Astrocyte (in vitro differentiated cells and primary cell): ENCODE results near the gene LHPP. TPM values are rescaled to one million over a fixed set of nuclear protein-coding genes. Genes with fewer than 3 reads are reported as not detected.

ENCODE experiments used
- DNase-seq: peaks from one replicate; pipeline ENCODE4 v3.0.0-alpha.2; 2010; ENCODE audit warnings: low read depth
- FAIRE-seq: peaks from 2 replicates; lab custom pipeline; 2011; peaks lifted over from hg19 to GRCh38; lab: Jason Lieb, UNC
- H2AFZ ChIP-seq: 2 replicates; pipeline ENCODE4 v1.6.0; 2012; ENCODE audit warnings: low read depth, low read length, inconsistent platforms
- H3K27ac ChIP-seq: 2 replicates; pipeline ENCODE4 v1.5.1; 2011; ENCODE audit warnings: low read depth, low read length, inconsistent platforms
- H3K27me3 ChIP-seq: 2 replicates; pipeline ENCODE4 v1.6.0; 2011; ENCODE audit warnings: low read length, inconsistent platforms; ENCODE audit not compliant: insufficient read depth
- H3K36me3 ChIP-seq: 2 replicates; pipeline ENCODE4 v1.5.1; 2011; ENCODE audit warnings: low read length, inconsistent platforms; ENCODE audit not compliant: insufficient read depth
- H3K4me1 ChIP-seq: 2 replicates; pipeline ENCODE4 v1.5.1; 2011; ENCODE audit warnings: low read length, inconsistent platforms; ENCODE audit not compliant: insufficient read depth
- H3K4me2 ChIP-seq: 2 replicates; pipeline ENCODE4 v1.6.0; 2012; ENCODE audit warnings: low read length, inconsistent platforms
- H3K4me3 ChIP-seq: 2 replicates; pipeline ENCODE4 v1.5.1; 2011; ENCODE audit warnings: low read depth, mild to moderate bottlenecking, low read length, inconsistent platforms; ENCODE audit not compliant: insufficient read depth
- H3K79me2 ChIP-seq: 2 replicates; pipeline ENCODE4 v1.6.0; 2012; ENCODE audit warnings: mild to moderate bottlenecking, low read length, inconsistent platforms; ENCODE audit not compliant: insufficient read depth
- H3K9ac ChIP-seq: 2 replicates; pipeline ENCODE4 v1.6.0; 2012; ENCODE audit warnings: mild to moderate bottlenecking, low read length, inconsistent platforms
- H3K9me3 ChIP-seq: 2 replicates; pipeline ENCODE4 v1.5.1; 2012; ENCODE audit warnings: low read depth, mild to moderate bottlenecking, low read length, inconsistent platforms; ENCODE audit not compliant: insufficient read depth
- H4K20me1 ChIP-seq: 2 replicates; pipeline ENCODE4 v1.6.0; 2012; ENCODE audit warnings: low read length, inconsistent platforms; ENCODE audit not compliant: insufficient read depth
- H3K27ac Mint-ChIP-seq: one replicate; pipeline ENCODE4 v1.8.0; 2021; ENCODE audit warnings: mild to moderate bottlenecking, mixed read lengths; ENCODE audit not compliant: unreplicated experiment
- H3K27me3 Mint-ChIP-seq: one replicate; pipeline ENCODE4 v1.8.0; 2021; ENCODE audit warnings: low read depth, mixed read lengths; ENCODE audit not compliant: unreplicated experiment
- H3K36me3 Mint-ChIP-seq: one replicate; pipeline ENCODE4 v1.8.0; 2021; ENCODE audit warnings: low read depth, mixed read lengths; ENCODE audit not compliant: unreplicated experiment
- H3K4me1 Mint-ChIP-seq: one replicate; pipeline ENCODE4 v1.8.0; 2021; ENCODE audit warnings: low read depth, mixed read lengths; ENCODE audit not compliant: unreplicated experiment
- H3K4me3 Mint-ChIP-seq: one replicate; pipeline ENCODE4 v1.8.0; 2021; ENCODE audit warnings: mild to moderate bottlenecking, moderate library complexity, mixed read lengths; ENCODE audit not compliant: unreplicated experiment
- H3K9me3 Mint-ChIP-seq: one replicate; pipeline ENCODE4 v1.8.0; 2021; ENCODE audit warnings: mild to moderate bottlenecking, mixed read lengths; ENCODE audit not compliant: unreplicated experiment
- EZH2 ChIP-seq: IDR thresholded peaks from 2 replicates; pipeline ENCODE4 v1.6.1; 2012; ENCODE audit warnings: mild to moderate bottlenecking, low read length, inconsistent platforms; ENCODE audit not compliant: insufficient read depth
- total RNA-seq: library from RNA; stranded (reverse); gene quantifications from 2 replicates; pipeline ENCODE4 v1.2.1, GENCODE V29; 2021
- TF ChIP-seq, protein P1 (sequence below): IDR thresholded peaks from 2 replicates; pipeline ENCODE4 v1.5.1; 2011; ENCODE audit warnings: low read depth, mild to moderate bottlenecking, inconsistent platforms, low read length, moderate library complexity; ENCODE audit not compliant: insufficient read depth

Gene LHPP
- total RNA-seq, 1 donor from 2014 or later: 6.9 TPM

DNA sequence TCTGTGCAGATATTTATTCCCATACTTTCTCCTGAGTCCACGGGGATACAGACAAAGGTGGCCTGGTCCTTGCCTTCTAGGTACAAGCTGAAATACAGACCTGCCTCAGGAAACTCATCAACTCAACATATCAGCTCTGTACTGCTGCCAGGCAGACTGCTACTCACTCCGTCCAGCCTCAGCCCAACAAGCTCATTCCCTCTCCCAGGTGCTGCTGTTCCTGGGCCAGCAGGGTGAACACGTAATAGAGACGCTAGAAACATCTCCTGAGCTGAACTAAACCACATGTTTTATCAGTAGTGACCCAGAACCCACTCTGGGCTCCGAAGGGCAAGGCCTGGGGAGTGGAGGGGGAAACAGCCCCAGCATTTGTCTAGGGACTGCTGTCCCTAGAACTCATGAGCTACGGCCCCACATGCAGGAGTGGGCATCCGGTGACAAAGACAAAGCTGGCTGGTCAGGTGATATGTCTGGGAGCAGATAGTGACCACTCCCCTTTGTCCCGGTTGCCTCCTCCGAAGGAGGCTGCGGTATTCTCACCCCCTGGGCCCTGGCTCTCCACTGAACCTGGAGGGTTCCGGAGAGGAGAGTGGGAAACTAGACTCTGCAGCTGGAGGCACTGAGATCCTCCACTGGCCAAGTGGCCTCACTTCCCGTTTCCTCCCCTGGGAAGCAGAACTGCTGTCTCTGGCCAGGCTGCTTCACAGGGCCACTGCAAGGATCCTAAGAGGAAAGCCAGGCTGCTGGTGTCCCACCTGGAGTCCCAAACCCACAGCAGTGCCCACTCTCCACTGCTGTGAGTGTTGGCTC is 166.4 kb downstream of the LHPP start:
- Histone ChIP-seq H3K27me3 (no peaks in the 10 kb centered on the region), H3K4me1 (no peaks in the 10 kb centered on the region), H3K27ac (no peak overlapping the region), H3K9me3 (no peaks in the 10 kb centered on the region), H3K9ac (no peak overlapping the region), H3K79me2 (no peaks in the 10 kb centered on the region), H3K4me3 (no peak overlapping the region), H2AFZ (no peak overlapping the region), H3K4me2 (no peak overlapping the region), H4K20me1 (peaks cover 66% of the 10 kb centered on the region), H3K36me3 (no peaks in the 10 kb centered on the region)
- Mint-ChIP-seq H3K4me1 (peaks cover 4% of the 10 kb centered on the region), H3K9me3 (no peaks in the 10 kb centered on the region), H3K27me3 (peaks cover 5% of the 10 kb centered on the region), H3K27ac (no peak overlapping the region), H3K36me3 (peaks cover 8% of the 10 kb centered on the region), H3K4me3 (no peak overlapping the region)
- FAIRE-seq (no peak), DNase-seq (no peak)
- TF ChIP-seq, protein P1, sequence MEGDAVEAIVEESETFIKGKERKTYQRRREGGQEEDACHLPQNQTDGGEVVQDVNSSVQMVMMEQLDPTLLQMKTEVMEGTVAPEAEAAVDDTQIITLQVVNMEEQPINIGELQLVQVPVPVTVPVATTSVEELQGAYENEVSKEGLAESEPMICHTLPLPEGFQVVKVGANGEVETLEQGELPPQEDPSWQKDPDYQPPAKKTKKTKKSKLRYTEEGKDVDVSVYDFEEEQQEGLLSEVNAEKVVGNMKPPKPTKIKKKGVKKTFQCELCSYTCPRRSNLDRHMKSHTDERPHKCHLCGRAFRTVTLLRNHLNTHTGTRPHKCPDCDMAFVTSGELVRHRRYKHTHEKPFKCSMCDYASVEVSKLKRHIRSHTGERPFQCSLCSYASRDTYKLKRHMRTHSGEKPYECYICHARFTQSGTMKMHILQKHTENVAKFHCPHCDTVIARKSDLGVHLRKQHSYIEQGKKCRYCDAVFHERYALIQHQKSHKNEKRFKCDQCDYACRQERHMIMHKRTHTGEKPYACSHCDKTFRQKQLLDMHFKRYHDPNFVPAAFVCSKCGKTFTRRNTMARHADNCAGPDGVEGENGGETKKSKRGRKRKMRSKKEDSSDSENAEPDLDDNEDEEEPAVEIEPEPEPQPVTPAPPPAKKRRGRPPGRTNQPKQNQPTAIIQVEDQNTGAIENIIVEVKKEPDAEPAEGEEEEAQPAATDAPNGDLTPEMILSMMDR: no peak
- TF ChIP-seq EZH2: no peak

DNA sequence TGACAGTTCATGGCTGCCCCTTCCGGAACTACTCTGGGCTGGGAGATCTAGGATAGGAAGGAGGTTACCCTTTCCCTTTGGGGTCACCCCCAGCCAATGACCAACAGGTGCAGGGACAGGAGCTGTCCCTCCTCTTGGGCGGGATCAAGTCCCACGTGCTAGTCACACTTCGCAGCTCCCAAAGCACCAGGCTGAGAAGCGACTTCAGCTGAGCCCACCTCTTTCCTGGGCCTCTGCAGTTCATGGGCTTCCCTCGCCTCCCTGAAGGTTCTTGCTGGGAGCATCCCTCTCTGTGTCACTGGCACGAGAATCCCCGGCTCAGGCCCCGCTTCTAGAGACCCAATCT is 167.0 kb downstream of the LHPP start:
- DNase-seq: no peak
- FAIRE-seq: no peak
- Histone ChIP-seq H3K4me2 (no peak overlapping the region), H3K36me3 (no peaks in the 10 kb centered on the region), H3K79me2 (no peaks in the 10 kb centered on the region), H3K9me3 (no peaks in the 10 kb centered on the region), H3K4me1 (no peaks in the 10 kb centered on the region), H3K4me3 (no peak overlapping the region), H3K27ac (no peak overlapping the region), H4K20me1 (peaks cover 63% of the 10 kb centered on the region), H2AFZ (no peak overlapping the region), H3K9ac (no peak overlapping the region), H3K27me3 (no peaks in the 10 kb centered on the region)
- Mint-ChIP-seq H3K27me3 (peaks cover 5% of the 10 kb centered on the region), H3K36me3 (peaks cover 12% of the 10 kb centered on the region), H3K9me3 (no peaks in the 10 kb centered on the region), H3K4me3 (no peak overlapping the region), H3K27ac (no peak overlapping the region), H3K4me1 (peaks cover 4% of the 10 kb centered on the region)
- no peak for TF ChIP-seq EZH2
- TF ChIP-seq, protein P1: no peak

DNA sequence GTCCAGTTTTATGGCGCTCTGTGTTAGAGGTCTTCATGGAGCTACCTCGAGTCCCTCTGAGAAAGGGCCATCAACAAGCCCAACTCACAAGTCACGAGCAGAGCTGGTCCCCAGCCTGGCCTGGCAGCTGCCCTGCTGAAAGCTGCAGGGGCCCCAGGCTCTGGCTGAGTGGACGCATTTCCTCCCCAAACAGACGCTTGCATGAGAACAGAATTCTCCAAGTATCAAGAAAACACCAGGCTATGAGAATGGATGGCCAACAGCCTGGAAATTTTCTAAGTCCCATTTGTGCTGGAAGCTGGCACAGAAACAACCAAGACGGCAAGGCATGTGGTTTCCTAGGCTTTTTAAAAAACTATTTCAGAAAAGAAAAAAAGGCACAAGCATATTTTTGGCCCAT is 167.8 kb downstream of the LHPP start:
- Histone ChIP-seq H3K4me2 (no peak overlapping the region), H3K4me3 (no peak overlapping the region), H3K27me3 (no peaks in the 10 kb centered on the region), H4K20me1 (peaks cover 56% of the 10 kb centered on the region), H3K36me3 (no peaks in the 10 kb centered on the region), H2AFZ (no peak overlapping the region), H3K9ac (no peak overlapping the region), H3K27ac (no peak overlapping the region), H3K4me1 (no peaks in the 10 kb centered on the region), H3K79me2 (no peaks in the 10 kb centered on the region), H3K9me3 (no peaks in the 10 kb centered on the region)
- Mint-ChIP-seq H3K4me1 (peaks cover 4% of the 10 kb centered on the region), H3K27me3 (peaks cover 2% of the 10 kb centered on the region), H3K36me3 (peaks cover 8% of the 10 kb centered on the region), H3K27ac (no peak overlapping the region), H3K4me3 (no peak overlapping the region), H3K9me3 (no peaks in the 10 kb centered on the region)
- no peak for DNase-seq
- FAIRE-seq: no peak
- TF ChIP-seq, protein P1: no peak
- no peak for TF ChIP-seq EZH2
